ENCODE data around the gene GPC6.

The GPC6 gene

DNA sequence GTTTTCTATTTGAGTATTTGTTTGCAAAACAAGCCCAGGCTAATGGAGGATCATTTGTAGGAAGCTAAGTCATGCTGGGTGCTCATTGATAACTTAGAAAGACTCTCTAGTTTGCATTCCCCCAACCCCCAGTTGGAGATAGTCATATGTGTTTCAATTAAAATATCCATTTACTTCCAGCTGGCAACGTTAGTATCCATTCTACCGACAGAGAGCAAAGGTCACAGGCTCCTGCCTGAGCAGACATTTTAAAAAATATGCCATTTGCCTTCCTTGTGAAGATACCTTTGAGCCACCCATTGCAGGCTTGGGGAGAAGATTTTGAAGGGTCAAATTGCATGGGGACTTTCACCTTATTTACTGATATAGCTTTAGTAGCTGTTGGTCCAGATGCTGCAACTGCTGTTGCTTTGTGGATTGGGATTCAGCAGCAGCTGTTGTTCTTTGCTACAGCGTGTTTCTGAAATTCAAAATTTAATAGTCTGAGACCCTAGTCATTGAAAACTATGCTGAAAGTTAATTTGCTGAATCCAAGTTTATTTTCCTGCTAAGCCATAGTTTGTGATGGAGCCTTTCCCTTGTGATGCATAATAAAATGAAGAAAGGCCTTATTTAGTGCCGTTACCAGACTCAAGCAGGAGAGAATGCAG, 335.1 kb downstream of the GPC6 start:
- TF ChIP-seq, protein P1, sequence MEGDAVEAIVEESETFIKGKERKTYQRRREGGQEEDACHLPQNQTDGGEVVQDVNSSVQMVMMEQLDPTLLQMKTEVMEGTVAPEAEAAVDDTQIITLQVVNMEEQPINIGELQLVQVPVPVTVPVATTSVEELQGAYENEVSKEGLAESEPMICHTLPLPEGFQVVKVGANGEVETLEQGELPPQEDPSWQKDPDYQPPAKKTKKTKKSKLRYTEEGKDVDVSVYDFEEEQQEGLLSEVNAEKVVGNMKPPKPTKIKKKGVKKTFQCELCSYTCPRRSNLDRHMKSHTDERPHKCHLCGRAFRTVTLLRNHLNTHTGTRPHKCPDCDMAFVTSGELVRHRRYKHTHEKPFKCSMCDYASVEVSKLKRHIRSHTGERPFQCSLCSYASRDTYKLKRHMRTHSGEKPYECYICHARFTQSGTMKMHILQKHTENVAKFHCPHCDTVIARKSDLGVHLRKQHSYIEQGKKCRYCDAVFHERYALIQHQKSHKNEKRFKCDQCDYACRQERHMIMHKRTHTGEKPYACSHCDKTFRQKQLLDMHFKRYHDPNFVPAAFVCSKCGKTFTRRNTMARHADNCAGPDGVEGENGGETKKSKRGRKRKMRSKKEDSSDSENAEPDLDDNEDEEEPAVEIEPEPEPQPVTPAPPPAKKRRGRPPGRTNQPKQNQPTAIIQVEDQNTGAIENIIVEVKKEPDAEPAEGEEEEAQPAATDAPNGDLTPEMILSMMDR (IDR thresholded peaks at IDR 0.05; ENCODE audit: borderline replicate concordance, insufficient read depth, low read depth, low read length): no peak

DNA sequence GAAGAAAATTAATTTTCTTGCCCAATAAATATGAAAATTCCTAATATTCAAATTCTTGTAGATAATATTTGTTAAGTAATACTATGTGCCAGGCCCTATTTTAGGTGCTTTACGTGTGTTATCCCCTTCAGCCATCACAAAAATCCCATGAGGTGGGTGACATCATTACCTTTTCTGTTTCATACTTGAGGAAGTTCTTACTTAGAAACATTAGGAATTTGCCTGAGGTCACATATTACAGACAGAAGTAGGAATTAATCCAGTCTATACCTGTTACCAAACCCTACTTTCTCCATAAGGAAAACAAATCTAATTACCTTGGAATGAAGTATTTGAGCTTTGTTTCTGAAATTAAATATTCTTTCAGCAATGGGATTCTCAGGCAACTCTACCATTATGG, 336.1 kb downstream of the GPC6 start:
- TF ChIP-seq, protein P1 (IDR thresholded peaks at IDR 0.05; ENCODE audit: borderline replicate concordance, insufficient read depth, low read depth, low read length): no peak

More for the DNA sequence above, 335.1 kb downstream of the GPC6 start:
- no peak overlapping the region for H3K4me3 ChIP-seq (ENCODE audit: low read depth, low read length)

GRCh38 chr13:93577105-93577504, 350.5 kb downstream of the GPC6 start:
- TF ChIP-seq, protein P1 (IDR thresholded peaks at IDR 0.05; ENCODE audit: borderline replicate concordance, insufficient read depth, low read depth, low read length): no peak
- no peak overlapping the region for H3K4me3 ChIP-seq (ENCODE audit: low read depth, low read length)

More for the DNA sequence above, 336.1 kb downstream of the GPC6 start:
- H3K4me3 ChIP-seq (ENCODE audit: low read depth, low read length): no peak overlapping the region

DNA sequence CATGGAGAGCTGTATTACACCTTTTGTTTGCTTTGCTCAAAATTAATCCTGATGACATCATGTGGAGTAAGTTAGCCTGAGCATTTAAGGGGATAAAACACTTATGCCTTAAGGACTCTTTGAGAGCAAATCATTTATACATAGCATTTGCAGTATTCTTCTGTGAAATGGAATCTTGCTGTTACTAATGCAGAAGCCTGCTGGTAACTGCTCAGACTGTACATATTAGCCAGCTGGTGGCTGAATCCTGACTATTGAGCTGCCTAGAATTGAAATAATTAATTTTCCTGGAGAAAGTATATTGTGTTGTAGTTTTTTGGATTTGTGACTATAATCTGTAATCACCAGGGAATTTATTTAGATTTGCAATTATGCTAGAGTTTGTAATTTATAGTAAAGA, 363.2 kb downstream of the GPC6 start:
- TF ChIP-seq, protein P1 (IDR thresholded peaks at IDR 0.05; ENCODE audit: borderline replicate concordance, insufficient read depth, low read depth, low read length): no peak
- no peak overlapping the region for H3K4me3 ChIP-seq (ENCODE audit: low read depth, low read length)

DNA sequence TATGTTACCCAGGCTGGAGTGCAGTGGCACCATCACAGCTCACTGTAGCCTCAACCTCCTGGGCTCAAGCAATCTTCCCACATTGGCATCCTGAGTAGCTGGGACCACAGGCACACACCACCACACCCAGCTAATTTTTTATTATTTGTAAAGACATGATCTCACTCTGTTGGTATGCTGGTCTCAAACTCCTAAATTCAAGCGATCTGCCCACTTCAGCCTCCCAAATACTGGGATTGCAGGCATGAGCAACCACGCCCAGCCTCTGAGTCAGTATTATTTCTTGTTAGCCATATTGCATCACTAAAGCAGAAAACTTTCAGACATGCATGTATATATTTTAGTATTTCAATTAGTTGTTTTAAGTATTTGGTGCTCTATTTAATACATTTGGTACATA, 376.4 kb downstream of the GPC6 start:
- no peak overlapping the region for H3K4me3 ChIP-seq (ENCODE audit: low read depth, low read length)
- TF ChIP-seq, protein P1 (IDR thresholded peaks at IDR 0.05; ENCODE audit: borderline replicate concordance, insufficient read depth, low read depth, low read length): no peak

DNA sequence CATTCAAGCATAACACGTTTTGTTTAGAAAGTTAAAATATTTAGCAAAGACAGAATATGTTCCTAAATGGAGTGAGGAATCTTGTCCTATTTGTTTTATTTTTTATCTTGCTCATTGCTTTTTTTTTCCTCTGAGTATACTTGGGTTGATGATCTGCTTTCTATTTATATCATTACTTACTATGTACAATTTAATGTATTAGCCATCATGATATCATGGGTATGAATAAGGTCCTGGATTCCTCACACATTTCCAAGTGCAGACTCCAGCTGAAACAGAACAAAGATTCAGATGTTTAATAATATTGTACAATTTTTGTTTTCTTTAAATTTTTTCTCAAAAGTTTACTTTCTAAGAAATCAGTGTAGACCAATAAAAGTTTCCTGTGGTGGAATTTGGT, 388.2 kb downstream of the GPC6 start:
- TF ChIP-seq, protein P1 (IDR thresholded peaks at IDR 0.05; ENCODE audit: borderline replicate concordance, insufficient read depth, low read depth, low read length): no peak
- no peak overlapping the region for H3K4me3 ChIP-seq (ENCODE audit: low read depth, low read length)

DNA sequence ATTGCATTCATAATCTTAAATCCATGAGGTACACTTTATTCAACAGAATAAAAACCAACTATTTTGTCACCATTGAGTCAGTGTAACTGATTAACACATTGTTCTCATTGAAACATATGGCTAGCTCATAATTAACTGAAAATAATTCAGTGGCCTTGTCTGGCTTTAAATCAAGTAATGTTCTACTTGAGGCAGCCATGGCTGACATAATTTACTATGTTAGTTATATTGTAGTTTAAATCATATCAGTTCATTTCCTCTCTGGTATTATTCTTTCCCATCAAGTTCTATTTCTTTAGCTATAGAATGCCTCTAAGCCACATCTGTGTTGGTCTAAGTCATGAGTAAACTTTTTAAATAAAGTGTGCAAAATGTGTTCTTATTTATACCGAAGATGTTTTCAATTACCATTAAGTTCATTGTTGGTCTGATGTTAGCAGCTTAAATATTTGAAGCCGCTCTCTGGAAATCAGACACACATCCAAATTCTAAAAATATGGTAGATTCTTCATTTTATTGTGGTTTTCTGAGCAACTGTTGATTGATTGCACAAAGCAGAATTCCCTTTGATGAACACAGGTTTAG, 393.7 kb downstream of the GPC6 start:
- H3K4me3 ChIP-seq (ENCODE audit: low read depth, low read length): no peak overlapping the region
- TF ChIP-seq, protein P1 (IDR thresholded peaks at IDR 0.05; ENCODE audit: borderline replicate concordance, insufficient read depth, low read depth, low read length): no peak

Data from GM12875 (cell line).